Sigmoid colon (tissue), 7 donors: ENCODE measurements around the gene OR13C5. TPM values are rescaled to one million over a fixed set of nuclear protein-coding genes. Genes with fewer than 3 reads are reported as not detected.

Source experiments
- DNase-seq: peaks from one replicate; pipeline ENCODE4 v3.0.0-alpha.2; 2019
- H3K27ac ChIP-seq, 4 donors: fragments of 200-600 bp; sonication (generic); one replicate each; pipeline ENCODE4 v1.5.1; 2016 to 2019; ENCODE audit warnings: mild to moderate bottlenecking in 1 of 4
- H3K27me3 ChIP-seq, 3 donors: fragments of 200-600 bp; sonication (generic); one replicate each; pipeline ENCODE4 v1.5.1; 2019; ENCODE audit warnings: mild to moderate bottlenecking in 1 of 3
- H3K36me3 ChIP-seq, 4 donors: fragments of 200-600 bp; sonication (generic); one replicate each; pipeline ENCODE4 v1.5.1; 2016 to 2019
- H3K4me1 ChIP-seq, 4 donors: fragments of 200-600 bp; sonication (generic); one replicate each; pipeline ENCODE4 v1.5.1; 2017 to 2019
- H3K4me3 ChIP-seq, 4 donors: fragments of 200-600 bp; sonication (generic); one replicate each; pipeline ENCODE4 v1.5.1; 2017 to 2019; ENCODE audit warnings: mild to moderate bottlenecking in 2 of 4, moderate library complexity in 1 of 4
- H3K9me3 ChIP-seq, 4 donors: fragments of 200-600 bp in 3 of 4; sonication (generic) in 3 of 4; one replicate each; pipeline versions ENCODE4 v1.5.1 to v1.6.1; 2013 to 2019
- CTCF ChIP-seq, 4 experiments: fragments of 450-650 bp in 3 of 4; fragments of 200-600 bp in 1 of 4; IDR thresholded peaks; one replicate each; pipeline ENCODE4 v1.5.1; 2016 to 2019; ENCODE audit warnings: antibody characterized with exemption in 4 of 4, mild to moderate bottlenecking in 3 of 4, moderate library complexity in 2 of 4
- EP300 ChIP-seq, 4 donors: sonication (generic); formaldehyde crosslinking; IDR thresholded peaks; one replicate each; pipeline ENCODE4 v1.6.1; 2017; ENCODE audit warnings: antibody characterized with exemption in 4 of 4
- POLR2A ChIP-seq, 2 donors: fragments of 450-650 bp; IDR thresholded peaks; one replicate each; pipeline ENCODE4 v1.6.1; 2016; ENCODE audit warnings: antibody characterized with exemption in 2 of 2, mild to moderate bottlenecking in 2 of 2, moderate library complexity in 2 of 2
- POLR2AphosphoS5 ChIP-seq, 4 donors: sonication (generic); formaldehyde crosslinking; IDR thresholded peaks; one replicate each; pipeline ENCODE4 v1.6.1; 2017; ENCODE audit warnings: antibody characterized with exemption in 4 of 4
- WGBS, 2 donors: extraction: QIAGEN DNeasy Blood & Tissue Kit; methylation state at CpG; one replicate each; pipeline ENCODE4 v1.1.7; 2013; 5-methylcytosine and 5-hydroxymethylcytosine counted together
- intact Hi-C: fragments of 100-400 bp; cut with DNase I; formaldehyde crosslinking; loops from one replicate; pipeline ENCODE4 v1.15.1; 2023
- polyA plus RNA-seq, 3 donors: library from polyadenylated mRNA; stranded (reverse); fragments of 200-250 nt; gene quantifications; one replicate each; pipeline ENCODE4 v1.2.3, GENCODE V29; 2013
- total RNA-seq, 4 donors: library from RNA; depleted of rRNA; stranded (reverse); fragments of >200 nt; gene quantifications; one replicate each; pipeline ENCODE4 v1.1.0, GENCODE V29; 2016
- donor health status: healthy with polysubstance abuse.
- donor health status: Bipolar disorder and iron deficiency.
- donor health status: healthy.

Gene OR13C5
- total and polyA plus RNA-seq, 7 donors = not detected

- H3K4me3 ChIP-seq = no peak overlapping the region
- 0 to 88% methylated on average over 1 of the region's 1 CpG for WGBS, 2 donors
- no peaks in the 10 kb centered on the region for H3K27me3 ChIP-seq
- no peak for TF ChIP-seq POLR2A (IDR thresholded peaks at IDR 0.05)
- TF ChIP-seq POLR2AphosphoS5 (IDR thresholded peaks at IDR 0.05) = no peak
- TF ChIP-seq CTCF (IDR thresholded peaks at IDR 0.05) = no peak
- no peak for TF ChIP-seq EP300 (IDR thresholded peaks at IDR 0.05)
- H3K4me1 ChIP-seq = no peaks in the 10 kb centered on the region
- H3K9me3 ChIP-seq = no peaks in the 10 kb centered on the region
- H3K36me3 ChIP-seq = no peaks in the 10 kb centered on the region
- no peak overlapping the region for H3K27ac ChIP-seq
- intact Hi-C loops = no loop called here
- DNase-seq = no peak
These were observed 9.6 kb downstream of the OR13C5 start for GRCh38 chr9:104589626-104590025.

GRCh38 chr9:104586496-104587180, 12.6 kb downstream of the OR13C5 start:
- Histone ChIP-seq H3K9me3 (no peaks in the 10 kb centered on the region), H3K27ac (no peak overlapping the region), H3K4me1 (no peaks in the 10 kb centered on the region), H3K27me3 (no peaks in the 10 kb centered on the region), H3K4me3 (no peak overlapping the region), H3K36me3 (no peaks in the 10 kb centered on the region)
- TF ChIP-seq POLR2AphosphoS5 (IDR thresholded peaks at IDR 0.05) (no peak), EP300 (IDR thresholded peaks at IDR 0.05) (no peak), CTCF (IDR thresholded peaks at IDR 0.05) (no peak), POLR2A (IDR thresholded peaks at IDR 0.05) (no peak)
- intact Hi-C loops = no loop called here
- no peak for DNase-seq
- 0 to 83% methylated on average over 1 of the region's 1 CpG for WGBS, 2 donors

GRCh38 chr9:104580562-104580961, 18.7 kb downstream of the OR13C5 start:
- no peaks in the 10 kb centered on the region for H3K4me1 ChIP-seq
- intact Hi-C loops = no loop called here
- H3K27me3 ChIP-seq = no peaks in the 10 kb centered on the region
- TF ChIP-seq POLR2A (IDR thresholded peaks at IDR 0.05) = no peak
- no peak for TF ChIP-seq CTCF (IDR thresholded peaks at IDR 0.05)
- no peak for TF ChIP-seq EP300 (IDR thresholded peaks at IDR 0.05)
- H3K27ac ChIP-seq = no peak overlapping the region
- H3K4me3 ChIP-seq = no peak overlapping the region
- 86 to 89% methylated on average over 1 of the region's 1 CpG for WGBS, 2 donors
- no peak for DNase-seq
- no peaks in the 10 kb centered on the region for H3K9me3 ChIP-seq
- H3K36me3 ChIP-seq = no peaks in the 10 kb centered on the region

GRCh38 chr9:104577263-104577662, 21.9 kb downstream of the OR13C5 start:
- H3K27ac ChIP-seq = no peak overlapping the region
- no peaks in the 10 kb centered on the region for H3K27me3 ChIP-seq
- H3K4me1 ChIP-seq = no peaks in the 10 kb centered on the region
- H3K4me3 ChIP-seq = no peak overlapping the region
- DNase-seq = no peak
- TF ChIP-seq POLR2A (IDR thresholded peaks at IDR 0.05) (no peak), CTCF (IDR thresholded peaks at IDR 0.05) (no peak), EP300 (IDR thresholded peaks at IDR 0.05) (no peak), POLR2AphosphoS5 (IDR thresholded peaks at IDR 0.05) (no peak)
- no peaks in the 10 kb centered on the region for H3K9me3 ChIP-seq
- no peaks in the 10 kb centered on the region for H3K36me3 ChIP-seq
- WGBS, 2 donors = 85 to 87% methylated on average over 5 of the region's 5 CpGs
- intact Hi-C loops = no loop called here

GRCh38 chr9:104575456-104575855, 23.8 kb downstream of the OR13C5 start:
- Histone ChIP-seq H3K27me3 (no peaks in the 10 kb centered on the region), H3K36me3 (no peaks in the 10 kb centered on the region), H3K4me1 (no peaks in the 10 kb centered on the region), H3K9me3 (no peaks in the 10 kb centered on the region), H3K27ac (no peak overlapping the region), H3K4me3 (no peak overlapping the region)
- intact Hi-C loops = no loop called here
- no peak for DNase-seq
- 73 to 82% methylated on average over 2 of the region's 2 CpGs for WGBS, 2 donors
- TF ChIP-seq CTCF (IDR thresholded peaks at IDR 0.05) = no peak
- no peak for TF ChIP-seq POLR2AphosphoS5 (IDR thresholded peaks at IDR 0.05)
- TF ChIP-seq POLR2A (IDR thresholded peaks at IDR 0.05) = no peak
